IPS-11a (cell line): ENCODE data around the gene ADI1.
"Not testable (repeated sequence)": the region's sequence is repeated elsewhere in the genome, so short reads cannot be mapped to it uniquely, and the experiment has no call there.

Source experiments
- H3K4me3 ChIP-seq: one replicate; pipeline ENCODE4 v1.5.1; 2013; ENCODE audit warnings: low read depth, low read length, control low read depth

ADI1 gene

DNA sequence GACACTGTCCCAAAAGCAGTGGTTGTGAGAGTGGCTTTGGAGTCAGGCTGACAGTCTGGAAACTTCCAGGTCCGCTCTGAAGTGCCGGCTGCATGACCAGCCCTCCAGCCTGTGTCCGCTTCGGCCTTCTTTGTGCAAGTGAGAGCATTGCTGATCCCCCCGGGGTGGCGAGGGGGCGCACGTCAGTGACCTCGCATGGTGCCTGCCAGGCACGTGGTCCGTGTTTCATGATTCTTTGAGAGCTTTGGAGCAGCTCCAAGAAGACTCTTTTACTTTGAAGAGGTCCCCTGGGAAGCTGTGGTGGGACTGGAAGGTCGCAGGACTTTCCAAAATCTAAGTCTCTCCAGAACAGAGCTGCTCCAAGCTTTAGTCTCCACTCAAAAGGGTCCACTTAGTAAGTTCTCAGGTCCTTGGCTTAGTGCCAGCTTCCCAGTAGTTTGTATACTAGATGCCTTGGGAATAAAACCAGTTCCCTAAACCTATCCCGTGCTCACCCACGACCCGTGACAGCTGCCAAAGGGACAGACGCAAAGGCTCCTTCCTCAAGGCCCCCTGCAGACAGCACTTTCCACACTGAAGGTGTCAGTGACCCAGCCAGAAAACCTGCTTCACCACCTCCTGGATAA, 68.8 kb downstream of the ADI1 start:
- no peak overlapping the region for H3K4me3 ChIP-seq

GRCh38 chr2:3449936-3450335, 69.4 kb downstream of the ADI1 start:
- H3K4me3 ChIP-seq: no peak overlapping the region

- H3K4me3 ChIP-seq: no peak overlapping the region
These were observed 70.2 kb downstream of the ADI1 start for GRCh38 chr2:3449086-3449485.

GRCh38 chr2:3448441-3448911, 70.9 kb downstream of the ADI1 start:
- H3K4me3 ChIP-seq: not testable (repeated sequence)

GRCh38 chr2:3447789-3448317, 71.5 kb downstream of the ADI1 start:
- no peak overlapping the region for H3K4me3 ChIP-seq
